HG02970 (cell line): ENCODE measurements around the gene ACSF3.

Source experiments
- ATAC-seq: cut with Tn5 transposase; IDR thresholded peaks from one replicate; pipeline ENCODE4 v1.9.1; 2021; ENCODE audit warnings: mild to moderate bottlenecking, moderate library complexity, moderate number of reproducible peaks; ENCODE audit not compliant: unreplicated experiment, low FRiP score

ACSF3 gene

DNA sequence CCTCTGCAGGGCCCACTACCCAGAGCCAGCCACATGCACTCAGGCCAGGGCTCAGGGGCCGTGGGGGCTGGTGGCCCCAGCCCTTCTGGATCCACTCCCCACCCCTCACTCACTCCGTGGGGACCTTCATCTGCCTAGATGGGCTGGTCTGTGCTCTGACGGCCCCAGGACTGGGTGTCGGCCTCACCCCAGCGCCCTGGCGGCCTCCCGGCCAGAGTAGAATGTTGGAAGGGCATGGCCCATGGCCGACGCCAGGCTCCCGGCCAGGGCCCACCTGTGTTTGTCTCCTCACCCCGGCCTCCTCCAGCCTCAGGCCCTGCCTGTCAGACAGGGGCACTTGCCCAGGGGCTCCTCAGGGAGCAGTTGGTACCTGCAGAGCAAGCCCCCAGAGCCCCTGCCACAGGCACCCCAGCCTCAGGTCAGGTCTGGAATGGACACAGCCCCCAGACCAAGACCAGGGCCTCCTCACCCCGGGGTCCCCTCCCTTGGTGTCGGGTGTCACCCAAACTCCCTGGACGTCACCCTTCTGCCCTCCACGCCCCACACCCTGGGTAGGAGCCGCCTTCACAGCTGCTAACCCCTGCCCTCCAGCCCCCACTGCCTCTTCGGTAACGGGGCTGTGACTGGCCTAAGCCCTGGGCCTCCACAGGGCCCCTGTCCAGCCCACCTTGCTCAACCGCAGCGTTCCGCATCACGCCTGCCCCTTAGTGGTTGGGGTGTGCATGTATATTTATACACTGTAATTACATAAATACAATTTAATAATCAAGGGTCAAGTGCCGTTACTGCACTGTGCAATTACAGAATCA lies 74.9 kb downstream of the ACSF3 start:
- ATAC-seq: no peak

DNA sequence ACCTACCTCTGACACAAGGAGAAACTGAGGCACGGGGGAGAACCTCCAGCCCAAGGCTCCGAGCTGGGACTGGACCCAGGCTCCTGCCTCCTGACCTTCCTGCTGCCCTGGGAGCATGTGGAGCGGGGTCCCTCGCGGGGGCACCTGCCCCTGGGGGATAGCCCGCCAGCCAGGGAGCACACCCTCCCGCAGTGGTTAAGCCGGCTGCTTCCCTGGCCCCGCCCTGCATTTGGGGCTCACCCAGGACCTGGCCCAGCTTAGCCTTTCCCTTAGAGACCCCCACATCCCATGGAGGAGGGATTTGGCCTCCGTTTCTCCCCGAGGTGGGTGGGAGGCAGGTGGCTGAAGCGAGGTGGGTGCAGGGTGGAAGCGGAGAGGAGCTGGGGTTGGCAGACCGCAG lies 76.1 kb downstream of the ACSF3 start:
- no peak for ATAC-seq

- ATAC-seq: no peak
Measured at GRCh38 chr16:89170346-89171215, 76.9 kb downstream of the ACSF3 start.

GRCh38 chr16:89171216-89172170 lies 77.8 kb downstream of the ACSF3 start, which contains the start of gene CDH15:
Gene CDH15, plus strand, starts transcription at chr16:89171748. Its CDS starts 84 bp downstream, at chr16:89171832.
- ATAC-seq: peak; percentile 83

- ATAC-seq: no peak
Measured at GRCh38 chr16:89172171-89172527, 78.5 kb downstream of the ACSF3 start.

- ATAC-seq: no peak
Measured at GRCh38 chr16:89172528-89173173, 79.0 kb downstream of the ACSF3 start.

- no peak for ATAC-seq
Measured at GRCh38 chr16:89173174-89173921, 79.7 kb downstream of the ACSF3 start.

GRCh38 chr16:89174055-89174827 lies 80.6 kb downstream of the ACSF3 start:
- no peak for ATAC-seq

- no peak for ATAC-seq
Measured at GRCh38 chr16:89174877-89175276, 81.2 kb downstream of the ACSF3 start.

GRCh38 chr16:89175280-89176146 lies 81.9 kb downstream of the ACSF3 start:
- no peak for ATAC-seq

DNA sequence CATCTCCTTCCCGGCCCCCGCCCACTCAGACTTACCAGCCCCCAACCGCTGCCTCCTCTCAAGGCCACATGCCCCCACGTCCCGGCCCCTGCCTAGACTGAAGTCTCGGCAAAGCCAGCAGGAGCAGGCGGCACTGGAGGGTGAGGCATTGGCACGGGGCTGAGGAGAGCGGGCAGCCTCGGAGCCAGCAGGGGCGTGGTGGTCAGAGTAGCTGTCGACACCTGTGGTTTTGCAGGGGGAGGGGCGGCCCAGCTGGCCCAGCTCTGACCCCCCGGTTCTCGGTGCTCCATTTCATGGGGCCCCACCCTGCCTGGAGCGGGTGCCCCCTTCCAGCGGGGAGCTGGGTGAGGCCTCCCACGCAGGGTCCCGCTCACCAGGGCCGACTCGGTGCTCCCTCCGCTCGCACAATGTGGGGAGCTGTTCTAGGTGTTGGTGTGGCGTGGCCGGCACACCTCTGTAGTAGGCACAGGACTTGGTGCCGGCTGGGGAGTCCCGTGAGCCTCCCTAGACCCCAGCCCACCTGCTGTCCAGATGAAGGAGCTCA lies 82.6 kb downstream of the ACSF3 start:
- no peak for ATAC-seq

DNA sequence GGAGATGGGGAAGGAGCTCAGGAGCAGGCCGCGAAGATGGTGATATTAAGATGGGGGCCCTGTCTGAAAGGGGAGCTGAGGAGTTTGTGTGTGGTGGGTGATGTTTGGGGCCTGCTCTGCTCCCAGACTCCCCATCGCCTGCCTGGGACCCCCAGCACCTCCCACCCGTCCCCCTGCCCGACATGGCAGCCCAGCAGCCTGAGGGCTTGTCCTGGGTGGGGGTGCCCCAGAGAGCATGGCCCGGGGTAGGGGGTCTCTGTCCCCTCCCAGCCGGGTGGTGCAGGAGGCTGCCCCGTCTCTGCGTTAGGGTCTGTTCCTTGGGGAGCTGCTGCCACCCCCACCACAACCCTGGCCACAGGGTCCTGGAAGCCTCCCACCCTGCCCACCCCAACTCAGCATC lies 83.1 kb downstream of the ACSF3 start:
- no peak for ATAC-seq

DNA sequence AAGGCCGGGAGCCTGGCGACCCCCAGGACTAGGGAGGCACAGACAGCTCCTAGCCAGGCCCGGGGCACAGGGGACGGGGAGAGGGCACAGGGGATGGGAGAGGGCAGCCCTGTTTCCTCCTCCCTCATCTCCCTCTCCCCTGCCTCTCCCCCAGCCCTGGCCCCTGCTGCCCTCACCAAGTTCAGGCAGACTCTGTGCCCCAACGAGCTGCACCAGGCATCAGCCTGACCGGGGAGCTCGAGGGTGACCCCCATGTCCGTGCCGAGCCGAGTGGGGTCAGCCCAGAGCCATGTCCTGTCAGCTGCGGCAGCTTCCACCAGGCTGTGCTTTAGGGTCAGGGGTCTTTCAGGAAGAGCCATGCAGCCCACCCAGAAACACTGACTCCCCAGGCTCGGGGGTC lies 83.8 kb downstream of the ACSF3 start:
- no peak for ATAC-seq

- no peak for ATAC-seq
Measured at GRCh38 chr16:89178453-89179147, 84.9 kb downstream of the ACSF3 start.

- no peak for ATAC-seq
Measured at GRCh38 chr16:89179148-89179484, 85.5 kb downstream of the ACSF3 start.

DNA sequence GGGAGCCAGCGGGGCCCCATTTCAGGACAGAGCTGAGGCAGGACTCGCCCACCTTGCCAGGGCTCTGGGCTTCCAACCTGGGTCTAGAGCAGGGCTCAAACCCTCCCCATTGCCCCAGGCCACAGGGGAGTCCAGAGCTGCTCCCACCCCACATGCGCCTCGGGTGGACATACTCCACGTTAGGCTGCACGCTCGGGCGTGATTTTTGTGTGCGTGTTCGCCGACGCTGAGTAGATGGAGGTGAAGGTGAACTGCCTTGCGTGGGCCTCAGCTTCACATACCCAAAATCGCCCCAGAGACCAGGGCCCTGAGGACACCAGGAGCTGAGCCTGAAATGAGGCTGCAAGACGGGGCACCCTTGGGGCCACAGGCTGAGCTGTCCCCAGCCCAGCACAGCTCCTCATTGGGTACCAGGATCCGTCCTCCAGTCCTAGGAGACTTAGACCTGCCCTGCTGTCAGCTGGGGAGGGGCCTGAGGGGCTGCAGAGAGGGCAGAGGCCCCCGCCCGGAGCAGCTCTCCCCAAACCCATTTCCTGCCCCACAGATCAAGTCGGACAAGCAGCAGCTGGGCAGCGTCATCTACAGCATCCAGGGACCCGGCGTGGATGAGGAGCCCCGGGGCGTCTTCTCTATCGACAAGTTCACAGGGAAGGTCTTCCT lies 86.1 kb downstream of the ACSF3 start:
- no peak for ATAC-seq
